GM19324 (cell line): ENCODE measurements around the gene ANK2.

Experiments used
- ATAC-seq: cut with Tn5 transposase; IDR thresholded peaks from one replicate; pipeline ENCODE4 v1.9.1; 2021; ENCODE audit warnings: mild to moderate bottlenecking, moderate library complexity; ENCODE audit not compliant: unreplicated experiment, low FRiP score

The ANK2 gene

DNA sequence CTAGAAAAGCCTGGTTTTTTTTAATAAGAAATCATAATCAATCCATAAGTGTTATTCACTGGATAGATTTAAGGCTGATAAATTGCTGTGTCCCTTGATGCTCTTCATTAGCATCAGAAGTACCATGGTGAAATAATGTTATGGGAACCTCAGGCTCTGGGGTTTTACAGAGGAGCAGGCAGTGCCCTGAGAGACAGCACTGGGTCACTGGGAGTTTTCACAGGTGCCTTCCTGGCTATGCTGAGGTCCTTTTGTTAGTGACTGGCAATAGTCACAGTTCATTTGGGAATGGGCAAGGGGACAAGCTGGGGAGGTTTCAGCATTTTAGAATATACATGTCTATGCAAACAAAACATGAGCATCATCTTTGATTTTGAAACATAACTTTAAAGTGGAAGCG, 38.6 kb downstream of the ANK2 start:
- ATAC-seq, result no peak

DNA sequence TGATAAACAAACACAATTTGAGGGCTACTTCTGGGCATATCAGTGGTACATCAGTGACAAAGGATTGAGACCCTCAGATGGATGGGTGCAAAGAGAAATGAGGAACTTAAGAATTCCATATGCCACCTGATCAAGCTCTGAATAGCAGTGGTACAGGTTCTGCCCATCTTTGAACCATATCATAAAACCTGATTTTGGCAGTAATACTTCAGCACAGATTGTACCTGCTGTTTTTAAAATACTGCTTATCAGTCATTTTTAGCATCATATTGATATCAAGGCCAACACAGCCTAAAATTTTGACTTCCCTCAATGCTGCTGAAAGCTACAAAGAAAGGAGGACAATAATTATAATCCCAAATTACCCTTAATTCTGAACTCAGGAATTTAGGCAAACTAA, 41.5 kb downstream of the ANK2 start:
- ATAC-seq, result no peak

DNA sequence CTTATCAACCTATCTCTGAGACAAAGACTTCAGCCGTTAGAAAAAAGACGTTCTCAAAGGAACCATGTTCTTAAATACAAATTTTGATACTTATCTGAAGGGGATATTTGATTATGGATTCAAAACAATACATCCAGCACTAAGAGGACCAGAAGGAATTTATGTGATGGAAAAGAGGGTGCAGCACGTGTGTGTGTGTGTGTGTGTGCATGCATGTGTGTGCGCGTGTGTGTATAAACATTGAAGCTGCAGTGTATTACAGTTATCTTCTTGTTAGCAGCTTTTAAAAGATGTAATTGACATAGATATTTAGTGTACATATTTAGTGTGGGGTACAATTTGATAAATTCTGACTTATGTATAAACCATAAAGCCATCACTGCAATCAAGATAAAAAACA, 44.9 kb downstream of the ANK2 start:
- no peak for ATAC-seq

DNA sequence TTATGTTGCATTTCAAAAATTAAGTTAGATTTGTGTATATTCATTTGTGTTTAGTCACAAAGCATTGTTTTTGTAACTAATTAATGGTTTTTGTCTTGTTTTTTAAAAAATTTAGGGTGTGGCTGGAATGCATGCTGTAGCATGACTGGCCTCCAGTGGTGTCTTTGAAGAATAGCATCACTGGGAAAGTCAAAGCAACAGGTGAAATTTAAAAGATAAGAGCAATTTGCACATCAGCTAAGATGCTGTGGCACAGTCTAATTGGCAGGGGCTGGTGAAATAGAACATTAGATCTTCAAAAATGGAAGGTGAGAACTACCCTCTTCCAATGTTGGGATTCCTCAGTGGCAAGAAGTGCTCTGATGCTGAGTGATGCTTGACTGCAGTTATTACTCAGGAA, 45.3 kb downstream of the ANK2 start:
- no peak for ATAC-seq

DNA sequence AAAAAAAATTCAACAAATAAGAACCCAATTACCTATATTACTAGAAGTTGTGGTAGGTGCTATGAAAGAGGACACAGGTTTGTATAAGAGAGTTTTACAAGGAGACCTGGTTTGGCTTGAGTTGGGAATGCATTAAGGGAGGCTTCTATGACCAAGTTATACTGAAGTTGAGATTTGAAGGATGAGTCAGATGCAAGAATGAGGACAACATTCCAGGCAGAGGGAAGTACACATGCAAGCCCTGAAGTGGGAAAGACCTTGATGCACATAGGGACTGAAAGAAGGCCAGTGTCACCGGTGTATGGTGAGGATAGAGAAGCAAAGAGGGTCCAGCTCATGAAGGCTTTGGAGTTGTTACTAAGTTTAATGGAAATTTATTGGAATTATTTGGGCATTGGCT, 52.2 kb downstream of the ANK2 start:
- no peak for ATAC-seq

DNA sequence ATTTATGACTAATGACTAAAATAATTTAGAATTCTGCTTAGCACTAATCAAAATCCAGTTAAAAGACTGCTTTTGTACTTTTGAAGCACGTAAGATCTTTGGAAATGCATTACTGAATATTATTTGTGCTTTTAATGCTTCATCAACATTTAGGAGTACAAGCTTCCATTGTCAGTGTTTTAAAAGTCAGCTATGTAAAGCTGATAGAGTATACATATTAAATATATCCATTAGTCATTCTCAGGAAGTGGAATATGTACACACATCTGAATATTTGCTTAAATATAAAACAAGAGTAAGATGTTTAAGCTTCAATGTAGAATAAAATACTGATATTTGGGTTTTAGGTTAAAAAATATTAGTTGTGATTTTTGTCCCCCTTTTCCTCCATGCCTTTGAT, 54.1 kb downstream of the ANK2 start:
- ATAC-seq, result no peak

DNA sequence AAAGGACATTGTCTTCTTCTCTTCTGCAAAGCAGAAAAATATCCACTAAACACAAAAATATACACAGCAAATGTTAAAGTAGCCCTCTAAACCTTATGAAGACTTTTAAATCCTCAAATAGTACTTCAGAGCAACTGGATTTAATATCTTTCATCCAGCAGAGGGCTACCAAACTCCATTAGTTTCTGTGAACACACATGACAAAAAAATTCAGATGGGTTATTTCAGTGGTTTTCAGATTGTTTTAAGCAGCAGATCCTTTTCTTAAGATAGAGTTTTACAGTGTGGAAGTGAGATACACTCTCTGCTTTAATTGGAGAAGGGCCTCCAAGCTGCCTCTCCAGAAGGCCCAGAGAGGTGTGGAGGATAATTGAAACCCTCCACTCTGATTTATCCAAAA, 56.7 kb downstream of the ANK2 start:
- no peak for ATAC-seq

DNA sequence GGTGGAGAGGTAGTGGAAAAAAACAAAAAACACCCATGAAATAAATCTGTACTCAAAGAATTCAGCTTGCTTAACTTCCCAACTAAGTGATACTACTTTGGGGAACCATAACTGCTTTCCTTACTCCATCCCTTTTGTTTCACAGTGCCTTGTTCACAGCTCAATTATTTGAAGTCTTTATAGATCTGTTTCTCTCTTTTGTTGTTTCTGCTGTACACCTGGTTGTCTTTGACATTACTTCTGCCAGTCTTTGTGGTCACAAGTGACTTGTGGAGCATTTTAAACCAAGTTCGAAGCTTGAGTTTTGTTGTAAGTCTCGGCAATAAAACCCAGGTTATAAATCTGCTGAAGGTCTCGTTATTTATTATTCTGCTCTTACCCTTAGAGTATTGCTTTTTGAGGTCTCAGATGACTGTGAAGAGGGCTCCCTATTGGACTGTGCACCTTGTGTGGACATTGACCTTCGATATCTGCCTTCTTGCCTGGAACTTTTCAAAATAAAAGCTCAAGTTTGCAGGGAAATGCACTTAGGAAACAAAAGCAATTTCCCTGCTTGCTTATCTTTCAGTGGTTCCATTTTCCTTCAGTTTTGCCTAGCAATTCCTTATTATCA, 59.8 kb downstream of the ANK2 start:
- no peak for ATAC-seq

DNA sequence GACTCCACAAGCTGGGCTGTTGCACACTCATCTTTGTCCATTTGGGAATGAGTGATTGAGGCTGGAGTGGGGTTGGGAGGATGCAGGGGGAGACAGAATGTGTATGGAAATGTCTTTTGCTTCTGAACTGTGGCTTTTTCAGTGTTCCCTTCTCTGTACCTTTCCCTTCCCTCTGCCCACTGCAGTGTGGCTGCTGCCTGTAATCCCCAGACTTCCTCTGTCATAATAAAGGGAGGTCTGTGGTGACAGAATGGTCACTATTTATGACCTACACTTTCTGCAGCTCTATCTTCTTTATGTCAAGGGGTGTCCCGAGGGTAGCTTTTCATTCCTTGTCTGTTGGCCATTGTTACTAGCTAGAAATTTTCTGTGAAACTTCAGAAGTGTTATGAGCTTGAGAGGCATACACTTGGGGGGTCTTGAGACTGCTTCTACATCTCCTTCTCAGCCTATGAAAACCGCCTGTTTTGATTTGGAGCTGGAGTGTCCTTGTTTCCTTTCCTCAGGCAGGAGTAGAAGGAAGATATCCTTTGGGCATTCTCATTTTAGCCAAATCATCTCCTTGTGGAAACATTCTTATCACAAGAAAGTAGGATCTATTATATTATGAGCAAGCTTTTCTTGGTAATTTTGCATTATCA, 63.0 kb downstream of the ANK2 start:
- ATAC-seq, result no peak

DNA sequence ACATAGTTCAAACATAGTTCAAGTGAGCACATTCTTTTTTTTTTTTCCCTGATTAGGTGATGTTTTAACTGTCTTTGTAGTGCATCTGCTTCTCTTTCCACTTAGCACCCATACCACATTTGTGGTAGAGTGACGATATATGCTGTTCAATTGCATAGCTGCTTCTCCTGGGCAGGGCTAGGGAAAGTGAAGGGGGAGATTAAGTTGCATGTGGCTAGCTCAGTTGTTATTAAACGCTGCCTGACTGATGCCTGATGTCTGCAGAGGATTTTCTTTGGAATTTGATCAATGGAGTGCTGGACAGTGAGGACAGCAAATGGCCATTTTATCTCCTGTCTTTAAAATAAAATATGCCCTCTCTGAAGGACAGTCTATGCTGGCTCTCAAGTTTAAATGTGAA, 63.7 kb downstream of the ANK2 start:
- ATAC-seq, result no peak

DNA sequence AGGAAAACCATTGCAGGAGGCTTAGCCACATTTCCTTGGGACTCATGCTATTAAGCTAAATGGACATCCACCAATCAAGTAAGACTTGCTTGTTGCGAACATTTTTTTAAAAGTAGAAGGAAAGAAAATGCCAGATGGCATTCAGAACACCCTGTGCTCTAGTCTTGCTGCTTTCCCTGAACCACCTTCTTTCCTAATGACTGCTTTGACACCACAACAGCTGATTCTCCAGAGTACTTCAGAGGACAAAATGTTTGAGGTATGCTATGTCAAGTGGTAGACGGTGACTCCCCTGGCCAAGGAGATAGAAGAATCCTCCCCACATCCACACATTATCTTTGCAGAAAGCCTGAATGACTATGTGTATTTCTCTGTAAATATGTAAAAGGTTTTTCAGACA, 65.4 kb downstream of the ANK2 start:
- no peak for ATAC-seq

DNA sequence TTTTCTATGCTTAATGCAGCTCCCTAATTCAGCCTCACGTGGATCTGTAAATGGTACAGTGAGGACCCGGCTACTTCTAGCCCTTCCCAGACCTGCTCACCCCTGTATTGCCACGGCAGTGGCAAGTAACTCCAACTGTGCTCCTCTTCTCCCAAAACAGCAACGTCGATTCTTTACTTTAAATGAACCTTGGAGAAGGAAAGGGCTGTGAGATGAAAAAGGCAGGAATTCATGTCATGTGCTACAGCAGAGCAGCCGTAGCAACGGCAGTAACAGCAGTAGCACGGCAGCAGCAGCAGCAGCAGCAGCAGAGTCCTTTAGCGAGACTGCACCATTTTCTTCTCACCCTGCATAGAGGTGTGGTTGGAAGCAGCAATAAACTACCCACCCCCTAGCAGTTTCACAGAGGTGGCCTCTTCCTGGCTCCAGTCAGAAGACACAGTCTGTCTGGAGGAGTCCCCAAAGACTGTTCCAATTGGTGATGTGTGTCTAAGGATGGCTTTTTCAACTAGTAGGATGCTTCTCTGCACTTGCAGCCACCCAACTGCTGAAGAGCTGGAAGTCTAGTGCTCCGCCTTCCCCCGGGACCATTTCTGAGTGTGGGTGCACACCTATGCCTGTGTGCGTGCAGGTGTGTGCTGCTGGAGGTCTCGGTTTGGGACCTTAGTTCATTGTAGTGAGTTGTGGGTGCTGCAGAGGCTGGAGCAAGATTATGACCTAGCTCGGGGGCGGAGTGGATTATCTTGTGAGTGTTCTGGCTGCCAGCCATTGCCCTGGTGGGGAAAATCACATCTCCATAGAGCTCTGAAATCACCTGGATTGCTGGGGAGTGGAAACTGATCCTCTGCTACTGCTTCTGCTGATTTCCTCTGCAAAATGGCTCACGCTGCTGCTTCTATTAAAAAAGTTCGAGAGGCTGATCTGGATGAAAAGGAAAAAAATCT, 67.2 kb downstream of the ANK2 start:
- ATAC-seq, result no peak

DNA sequence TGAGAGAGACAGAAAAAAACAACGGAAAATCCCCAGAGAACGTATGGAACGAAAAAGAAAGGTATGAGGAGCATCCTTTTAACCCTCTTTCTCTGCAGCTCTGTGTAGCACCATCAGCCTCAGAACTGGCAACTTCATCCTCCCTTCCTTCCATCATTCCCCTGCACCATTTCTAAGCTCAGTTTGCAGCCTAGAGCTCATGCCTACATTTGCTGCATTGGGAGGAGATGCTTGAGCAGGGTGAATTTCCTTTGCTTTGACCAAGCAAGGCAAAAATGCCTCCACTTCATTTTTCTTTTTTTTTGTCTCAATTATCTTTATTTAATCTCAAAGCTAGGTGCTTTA, 67.9 kb downstream of the ANK2 start:
- no peak for ATAC-seq

DNA sequence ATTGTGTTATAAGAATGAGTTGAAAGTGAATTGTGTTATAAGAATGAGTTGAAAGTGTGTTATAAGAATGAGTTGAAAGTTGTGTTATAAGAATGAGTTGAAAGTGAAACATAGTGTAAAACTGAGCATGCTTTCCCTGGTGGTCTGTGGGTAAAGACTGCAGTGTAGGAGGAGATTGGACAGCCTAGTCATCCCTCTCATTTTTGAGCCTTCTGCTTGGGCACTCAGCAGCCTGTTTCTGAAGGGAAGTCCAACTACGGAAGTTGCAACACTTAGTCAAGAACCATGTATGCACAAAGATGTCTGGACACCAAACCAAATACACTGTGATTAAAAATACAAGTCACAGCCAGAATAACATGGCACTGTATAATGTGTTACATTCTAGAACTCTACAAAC, 72.6 kb downstream of the ANK2 start:
- no peak for ATAC-seq

DNA sequence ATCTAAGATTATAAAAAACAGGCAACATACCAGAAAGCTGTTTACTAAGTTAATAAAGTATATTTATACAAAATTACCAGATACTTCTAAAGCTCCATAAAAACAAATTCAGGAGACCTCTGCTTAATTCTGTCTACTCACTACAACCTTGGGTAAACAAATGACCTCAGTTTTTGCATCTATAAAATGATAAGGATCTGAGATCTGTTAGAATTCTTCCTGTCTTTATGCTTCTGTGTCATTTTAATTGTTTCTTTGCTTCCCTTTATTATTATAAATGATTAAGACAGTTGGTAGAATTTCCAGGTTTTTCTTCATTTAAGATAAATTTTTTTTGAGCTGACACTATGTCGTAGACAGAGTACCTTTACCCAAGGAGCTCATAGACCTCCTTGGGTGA, 76.0 kb downstream of the ANK2 start:
- no peak for ATAC-seq

DNA sequence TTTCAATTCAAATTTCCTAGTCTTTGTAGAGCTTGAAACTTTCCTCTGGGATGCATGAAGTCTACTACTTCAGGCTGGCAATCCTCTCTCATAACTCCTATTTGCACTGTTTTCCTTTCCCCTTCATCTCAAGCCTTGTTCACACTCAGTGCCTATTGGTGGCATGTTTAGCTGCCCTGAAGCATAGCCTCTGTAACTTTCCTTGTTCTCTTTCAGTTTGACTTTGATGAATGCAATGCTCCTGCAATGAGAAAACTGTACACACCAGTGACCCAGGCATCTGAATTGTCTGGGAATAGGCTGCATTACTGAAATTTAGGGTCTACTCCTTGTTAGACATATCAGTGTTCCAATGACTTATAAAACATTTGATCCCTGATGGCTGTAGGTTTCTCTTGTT, 81.7 kb downstream of the ANK2 start:
- ATAC-seq, result no peak

DNA sequence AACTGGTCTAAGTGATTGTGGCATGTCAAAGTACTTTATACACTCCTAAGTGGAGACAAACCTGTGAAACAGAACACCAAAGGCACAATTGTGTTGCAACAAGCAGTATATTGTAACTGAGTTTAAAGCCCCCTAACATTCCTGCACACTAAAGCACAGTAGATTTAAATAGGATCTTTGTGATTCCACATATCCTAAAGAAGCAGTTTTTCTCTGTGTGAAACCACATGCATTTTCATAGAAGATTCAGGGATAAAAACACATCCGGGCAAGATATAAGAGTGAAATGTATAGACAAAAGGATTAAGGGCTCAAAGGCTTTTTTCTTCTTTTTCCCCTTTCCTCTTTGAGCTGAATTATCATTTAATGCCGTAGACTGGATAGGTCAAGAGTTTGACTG, 82.2 kb downstream of the ANK2 start:
- no peak for ATAC-seq

DNA sequence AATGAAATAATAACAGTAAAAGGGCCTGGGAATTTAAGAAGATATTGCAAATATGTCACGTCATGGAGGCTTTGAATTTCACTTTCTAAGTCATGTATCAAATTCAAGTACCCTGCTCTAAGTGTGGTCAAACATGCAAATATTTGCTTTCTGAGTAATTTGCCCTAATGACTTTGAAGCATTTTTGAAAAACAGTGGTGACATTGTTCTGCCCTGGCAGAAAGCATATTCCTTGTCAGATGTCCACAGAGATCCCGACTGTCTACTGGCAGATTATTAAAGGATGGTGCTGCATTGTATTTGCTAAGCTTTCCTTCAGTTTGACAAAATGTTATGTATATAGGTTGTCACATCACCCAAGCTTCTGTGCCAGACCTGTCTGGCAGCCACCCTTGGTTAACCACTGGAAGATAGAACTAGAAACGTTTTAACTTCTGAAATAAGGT, 92.5 kb downstream of the ANK2 start:
- peak; percentile 67 for ATAC-seq

DNA sequence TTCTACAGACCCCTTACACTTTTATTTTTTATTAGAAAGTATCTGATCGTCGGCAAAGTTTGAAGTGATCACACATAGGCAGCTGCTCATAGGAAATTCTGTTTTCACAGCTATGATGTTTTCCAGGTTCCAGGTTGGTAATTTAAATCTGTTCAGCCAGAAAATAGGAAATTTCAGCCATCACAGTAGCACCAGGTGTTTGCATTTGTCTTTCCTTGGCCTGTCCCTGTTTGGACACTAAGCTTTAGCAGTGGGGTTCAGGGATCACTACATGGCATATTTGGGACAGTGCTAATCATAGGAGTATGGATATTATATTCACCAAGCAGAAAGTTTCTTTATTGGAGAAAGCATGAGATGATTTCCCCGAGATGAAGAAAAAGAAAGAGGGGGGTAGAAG, 92.9 kb downstream of the ANK2 start:
- ATAC-seq, result no peak

DNA sequence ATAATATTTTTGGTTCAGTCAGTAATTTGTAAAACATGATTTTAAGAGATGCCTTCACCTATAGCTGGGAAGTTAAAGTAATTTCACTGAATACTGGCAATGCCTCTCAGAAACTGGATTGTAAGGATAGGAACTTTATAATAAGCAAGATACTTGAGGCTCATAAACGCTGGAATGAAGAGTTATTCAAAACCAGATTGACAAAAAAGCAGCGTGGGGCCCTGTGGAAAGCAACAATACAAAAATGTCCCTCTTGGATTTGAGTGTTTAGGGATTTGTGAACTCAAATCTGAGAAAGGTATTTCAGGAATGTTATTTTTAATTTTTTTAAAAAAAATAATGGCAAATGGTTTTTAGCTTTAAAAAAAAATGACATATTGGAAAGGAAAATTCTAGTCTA, 94.6 kb downstream of the ANK2 start:
- ATAC-seq, result no peak

DNA sequence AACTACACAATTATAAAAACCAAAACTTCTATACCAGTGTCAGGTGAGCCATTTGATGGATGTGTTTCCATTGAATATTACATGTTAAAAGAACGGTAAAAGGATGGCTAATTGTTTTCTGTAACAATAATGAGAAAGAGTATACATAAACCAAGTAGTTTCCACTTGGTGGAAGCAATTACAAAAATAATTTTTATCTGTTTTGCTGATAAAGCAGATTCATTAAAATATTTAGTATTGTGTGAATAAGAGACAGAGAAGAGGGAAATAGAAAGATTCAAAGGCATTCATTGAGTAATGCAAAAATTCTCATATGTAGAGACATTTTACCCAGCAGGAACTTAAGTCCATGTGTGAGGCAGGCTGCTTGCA, 95.7 kb downstream of the ANK2 start:
- ATAC-seq, result no peak
